Stimulated activated CD4-positive, alpha-beta T cell treated with anti-CD3 and anti-CD28 coated beads, Interleukin-12 subunit alpha, Interleukin-12 subunit beta, amount 100 ng/mL, for 24 hours (primary cell): ENCODE data around the gene TEC.
A peak's percentile ranks its signal among the peaks of the same experiment; 100 is the strongest.

Experiments used
- DNase-seq, 2 experiments: peaks; one replicate each; pipeline ENCODE4 v3.0.0-alpha.2; 2020; ENCODE audit warnings: low read depth in 2 of 2

The TEC gene

GRCh38 chr4:48269861-48270522 lies 354 bp upstream of the TEC start:
- peak; percentile 76 to 93 for DNase-seq

- DNase-seq, result no peak
Measured at GRCh38 chr4:48267574-48267973, 2.1 kb downstream of the TEC start.

- DNase-seq, result no peak
Measured at GRCh38 chr4:48266781-48267180, 2.9 kb downstream of the TEC start.

GRCh38 chr4:48262926-48263325 lies 6.7 kb downstream of the TEC start:
- DNase-seq, result no peak

- DNase-seq, result no peak
Measured at GRCh38 chr4:48262484-48262883, 7.2 kb downstream of the TEC start.

- DNase-seq, result no peak
Measured at GRCh38 chr4:48261281-48261680, 8.4 kb downstream of the TEC start.

GRCh38 chr4:48259748-48260147 lies 9.9 kb downstream of the TEC start:
- DNase-seq, result no peak

GRCh38 chr4:48258845-48259397 lies 10.7 kb downstream of the TEC start:
- no peak for DNase-seq

GRCh38 chr4:48255959-48256342 lies 13.7 kb downstream of the TEC start:
- no peak for DNase-seq

- no peak for DNase-seq
Measured at GRCh38 chr4:48255072-48255958, 14.3 kb downstream of the TEC start.

- no peak for DNase-seq
Measured at GRCh38 chr4:48254381-48255071, 15.1 kb downstream of the TEC start.

GRCh38 chr4:48252313-48252712 lies 17.3 kb downstream of the TEC start:
- no peak for DNase-seq

GRCh38 chr4:48250980-48251379 lies 18.7 kb downstream of the TEC start:
- no peak for DNase-seq

- DNase-seq, result no peak
Measured at GRCh38 chr4:48250343-48250742, 19.3 kb downstream of the TEC start.

GRCh38 chr4:48249378-48249777 lies 20.3 kb downstream of the TEC start:
- DNase-seq, result no peak

- no peak for DNase-seq
Measured at GRCh38 chr4:48248559-48248953, 21.1 kb downstream of the TEC start.

- no peak for DNase-seq
Measured at GRCh38 chr4:48247878-48248558, 21.6 kb downstream of the TEC start.

- no peak for DNase-seq
Measured at GRCh38 chr4:48247142-48247877, 22.3 kb downstream of the TEC start.

GRCh38 chr4:48244665-48245064 lies 25.0 kb downstream of the TEC start:
- DNase-seq, result no peak

- no peak for DNase-seq
Measured at GRCh38 chr4:48243887-48244286, 25.8 kb downstream of the TEC start.

- DNase-seq, result no peak
Measured at GRCh38 chr4:48243429-48243828, 26.2 kb downstream of the TEC start.
